ENCODE results near the gene BZW1. TPM values are rescaled to one million over a fixed set of nuclear protein-coding genes. Genes with fewer than 3 reads are reported as not detected.

Gene BZW1
- total RNA-seq, 1 donor from 2014 or later = 392 TPM

DNA sequence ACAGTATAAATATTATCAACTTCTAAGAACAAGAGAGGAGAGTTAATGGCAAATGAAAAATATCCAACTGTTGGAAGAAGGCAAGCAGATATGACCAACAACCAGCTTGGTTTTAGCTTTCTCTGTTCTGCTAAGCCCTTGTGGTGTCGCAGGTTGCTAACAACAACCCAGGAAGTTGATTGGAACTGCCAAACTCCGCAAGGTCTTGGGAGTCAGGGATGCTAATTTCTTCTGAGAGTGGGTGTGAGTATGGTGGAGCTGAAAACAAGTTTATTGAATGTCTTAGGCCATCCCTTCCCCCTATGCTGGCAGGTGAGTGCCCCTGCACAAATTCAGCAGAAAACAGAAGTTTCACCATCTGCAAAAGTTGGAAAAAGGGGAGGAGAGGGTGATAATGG is 17.5 kb downstream of the BZW1 start:
- no peak for DNase-seq (ENCODE audit: low read depth in 2 of 2)

DNA sequence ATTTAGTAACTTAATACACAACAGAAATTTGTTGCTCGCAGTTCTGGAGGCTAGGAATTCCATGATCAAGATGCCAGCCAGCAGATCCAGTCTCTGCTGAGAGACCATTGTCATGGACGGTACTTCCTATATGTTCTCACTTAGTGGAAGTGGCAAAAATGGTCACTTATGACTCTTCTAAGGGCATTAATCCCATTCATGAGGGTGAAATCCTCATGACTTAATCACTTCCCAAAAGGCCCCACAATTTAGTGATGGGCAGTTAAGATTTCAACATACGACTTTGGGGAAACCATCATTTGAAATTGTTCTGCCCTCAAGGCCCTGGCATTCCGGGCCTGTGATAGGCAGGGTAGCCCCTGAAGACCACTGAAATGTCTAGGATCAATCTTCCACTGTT is 23.0 kb downstream of the BZW1 start:
- DNase-seq (ENCODE audit: low read depth in 2 of 2) = no peak

- no peak for DNase-seq (ENCODE audit: low read depth in 2 of 2)
Observed at GRCh38 chr2:200839513-200839912, 27.8 kb downstream of the BZW1 start.

DNA sequence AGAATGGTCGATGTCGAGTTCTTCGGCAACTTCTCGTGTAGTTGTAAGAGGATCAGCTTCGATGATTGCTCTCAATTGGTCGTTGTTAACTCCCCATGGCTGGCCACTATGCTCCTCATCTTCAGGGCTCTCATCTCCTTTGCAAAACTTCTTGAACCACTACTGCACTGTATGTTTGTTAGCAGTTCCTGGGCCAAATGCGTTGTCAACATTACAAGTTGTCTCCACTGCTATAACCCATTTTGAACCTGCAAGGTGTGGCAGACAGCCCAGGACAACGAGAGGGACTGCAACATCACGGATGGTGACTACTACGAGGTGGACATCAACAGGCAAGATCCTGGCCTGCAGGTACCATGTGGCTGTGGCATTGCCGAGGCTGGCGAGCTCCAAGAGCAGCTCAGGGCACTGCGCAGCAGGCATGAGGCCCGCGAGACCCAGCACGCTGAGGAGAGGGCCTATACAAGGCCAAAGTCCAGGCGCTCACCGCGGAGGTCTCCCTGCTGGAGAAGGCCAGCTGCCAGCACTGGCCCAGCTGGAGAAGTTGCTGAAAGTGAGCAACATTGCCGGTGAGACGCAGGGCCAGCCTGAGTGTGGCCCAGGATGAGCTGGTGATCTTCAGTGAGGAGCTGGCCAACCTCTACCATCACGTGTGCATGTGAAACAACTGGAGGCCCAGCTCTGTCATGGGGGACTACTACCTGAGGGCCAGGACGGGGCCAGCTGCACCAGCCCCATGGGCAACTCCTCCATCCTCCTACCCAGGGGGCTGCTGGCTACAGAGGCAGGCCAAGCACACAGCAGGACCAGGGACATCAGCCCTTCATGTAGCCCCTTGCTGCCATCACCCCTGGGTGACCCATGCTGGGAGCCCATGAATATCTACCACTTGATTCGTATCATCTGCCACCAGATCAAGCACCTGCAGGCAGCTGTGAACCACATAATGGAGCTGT is 32.6 kb downstream of the BZW1 start:
- no peak for DNase-seq (ENCODE audit: low read depth in 2 of 2)

DNA sequence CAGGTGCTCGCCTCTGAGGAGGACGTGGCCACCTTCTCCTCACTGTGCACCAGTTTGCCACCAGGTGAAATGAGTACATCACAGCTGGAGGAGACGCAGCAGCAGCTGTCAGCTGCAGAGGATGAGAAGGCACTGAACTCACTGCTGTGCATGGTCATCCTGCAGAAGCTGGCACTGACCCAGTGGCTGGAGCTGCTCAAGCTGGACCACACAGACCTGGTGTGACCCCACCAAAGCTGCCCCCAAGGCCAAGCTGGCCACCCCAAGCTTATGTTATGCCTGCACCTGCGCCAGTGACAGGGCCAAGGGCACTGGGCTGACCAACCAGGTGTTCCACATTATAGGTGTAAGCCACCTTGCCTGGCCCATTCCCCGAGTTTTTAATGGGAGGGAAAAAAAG is 33.5 kb downstream of the BZW1 start:
- no peak for DNase-seq (ENCODE audit: low read depth in 2 of 2)

DNA sequence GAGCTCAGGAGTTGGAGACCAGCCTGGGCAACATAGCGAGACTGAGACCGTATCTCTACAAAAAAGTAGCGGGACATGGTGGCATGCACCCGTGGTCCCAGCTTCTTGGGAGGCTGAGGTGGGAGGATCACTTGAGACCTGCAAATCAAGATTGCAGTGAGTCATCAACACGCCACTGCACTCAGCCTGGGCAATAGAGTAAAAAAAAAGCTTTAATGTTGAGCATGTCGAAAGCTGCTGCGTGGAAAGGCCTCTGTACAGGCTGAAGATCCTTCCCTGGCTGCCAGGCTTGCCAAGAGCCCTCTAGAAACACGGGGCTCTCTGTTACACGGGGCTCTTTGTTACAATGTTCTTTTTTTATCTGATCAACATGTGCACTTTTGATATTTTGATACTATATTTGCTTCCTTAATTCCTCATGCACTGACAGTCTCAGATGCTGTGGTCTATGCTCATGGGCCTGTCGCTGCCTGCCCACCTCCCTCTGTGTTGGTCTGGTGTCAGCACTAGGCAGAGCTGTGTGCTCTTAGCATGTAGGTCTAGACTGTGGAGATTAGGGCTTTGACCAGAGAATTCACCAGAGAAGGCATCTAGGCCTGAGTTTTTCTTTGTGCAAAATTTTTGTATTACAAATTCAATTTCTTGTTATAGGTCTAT is 34.1 kb downstream of the BZW1 start:
- DNase-seq (ENCODE audit: low read depth in 2 of 2) = no peak

- DNase-seq (ENCODE audit: low read depth in 2 of 2) = no peak
Observed at GRCh38 chr2:200847269-200847668, 35.6 kb downstream of the BZW1 start.

DNA sequence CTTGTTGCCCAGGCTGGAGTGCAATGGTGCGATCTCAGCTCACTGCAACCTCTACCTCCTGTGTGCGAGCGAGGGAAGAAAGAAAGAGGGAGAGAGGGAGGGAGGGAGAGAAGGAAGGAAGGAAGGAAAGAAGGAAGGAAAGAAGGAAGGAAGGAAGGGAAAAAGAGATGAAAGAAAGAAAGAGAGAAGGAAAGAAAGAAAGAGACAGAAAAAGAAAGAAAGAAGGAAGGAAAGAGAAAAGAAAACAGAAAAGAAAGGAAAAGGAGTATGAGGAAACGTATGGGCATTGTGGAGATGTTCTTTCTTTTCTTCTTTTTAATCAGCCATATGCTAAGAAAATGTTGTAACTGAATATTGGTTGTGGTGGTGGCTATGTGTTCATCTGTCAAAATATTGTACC is 36.2 kb downstream of the BZW1 start:
- no peak for DNase-seq (ENCODE audit: low read depth in 2 of 2)

- DNase-seq (ENCODE audit: low read depth in 2 of 2) = no peak
Observed at GRCh38 chr2:200850512-200851256, 39.0 kb downstream of the BZW1 start.

DNA sequence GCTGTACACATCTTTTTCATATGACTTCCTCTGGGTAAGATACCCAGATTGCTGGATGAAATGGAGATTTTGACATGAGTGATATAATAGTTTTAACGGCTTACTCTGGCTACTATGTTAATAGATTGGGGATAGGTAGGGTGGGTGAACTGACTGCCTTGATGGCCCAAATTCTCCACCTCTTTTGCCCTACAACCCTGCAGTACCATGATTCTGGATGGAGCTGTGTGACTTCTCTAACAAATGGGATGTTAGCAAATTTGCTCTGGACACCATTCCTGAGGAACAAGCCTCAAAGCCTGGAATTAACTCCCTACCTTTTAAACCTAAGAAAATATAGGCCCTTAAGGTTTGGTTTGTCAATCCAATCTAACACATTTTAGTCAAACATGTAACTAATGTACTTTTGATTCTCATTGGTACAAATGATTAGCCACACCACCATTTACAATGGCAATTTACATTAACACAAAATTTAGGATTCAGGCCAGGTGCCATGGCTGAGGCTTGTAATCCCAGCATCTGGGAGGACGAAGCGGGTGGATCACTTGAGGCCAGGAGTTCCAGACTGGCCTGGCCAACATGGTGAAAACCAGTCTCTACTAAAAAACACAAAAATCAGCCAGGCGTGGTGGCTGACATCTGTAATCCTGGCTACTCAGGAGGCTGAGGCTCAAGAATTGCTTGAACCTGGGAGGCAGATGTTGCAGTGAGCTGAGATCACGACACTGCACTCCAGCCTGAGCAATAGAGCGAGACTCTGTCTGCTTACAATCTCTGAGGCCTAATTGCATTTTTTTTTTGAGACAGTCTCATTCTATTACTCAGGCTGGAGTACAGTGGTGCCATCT is 39.9 kb downstream of the BZW1 start:
- no peak for DNase-seq (ENCODE audit: low read depth in 2 of 2)

GRCh38 chr2:200852605-200853004 is 40.9 kb downstream of the BZW1 start:
- no peak for DNase-seq (ENCODE audit: low read depth in 2 of 2)

- DNase-seq (ENCODE audit: low read depth in 2 of 2) = no peak
Observed at GRCh38 chr2:200856806-200857205, 45.1 kb downstream of the BZW1 start.

DNA sequence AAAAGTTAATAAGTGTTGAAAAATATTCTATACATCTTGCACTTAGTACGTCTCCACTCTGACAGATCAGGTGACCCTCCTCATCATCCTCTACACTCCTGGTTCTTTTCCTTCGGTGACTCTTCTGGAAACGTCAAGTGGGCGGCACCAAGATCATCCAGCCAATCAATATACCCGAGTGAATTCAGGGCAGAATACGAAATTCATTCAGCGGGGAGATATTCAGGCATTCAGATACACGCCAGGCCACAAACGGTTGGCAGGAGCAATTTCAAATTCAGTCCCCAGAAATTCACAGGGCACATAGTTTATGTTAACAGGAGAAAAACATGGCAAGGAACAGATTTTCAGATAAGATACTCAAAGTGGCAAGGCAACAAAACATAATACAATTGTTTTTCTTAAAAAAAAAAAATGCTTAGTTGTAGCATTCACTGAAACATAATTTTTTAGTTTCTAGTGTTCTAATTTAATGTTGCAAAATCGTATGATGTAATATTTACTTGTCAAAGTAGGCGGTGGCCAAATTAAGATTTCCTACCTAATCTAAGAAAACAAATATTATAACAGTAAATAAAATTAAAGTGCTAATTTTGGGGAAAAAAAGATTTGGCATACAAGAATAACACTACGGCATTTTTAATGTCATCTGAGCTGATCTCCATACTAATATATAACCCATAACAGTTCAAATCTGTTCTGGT is 48.5 kb downstream of the BZW1 start:
- peak; percentile 54 to 71 for DNase-seq (ENCODE audit: low read depth in 2 of 2)

DNA sequence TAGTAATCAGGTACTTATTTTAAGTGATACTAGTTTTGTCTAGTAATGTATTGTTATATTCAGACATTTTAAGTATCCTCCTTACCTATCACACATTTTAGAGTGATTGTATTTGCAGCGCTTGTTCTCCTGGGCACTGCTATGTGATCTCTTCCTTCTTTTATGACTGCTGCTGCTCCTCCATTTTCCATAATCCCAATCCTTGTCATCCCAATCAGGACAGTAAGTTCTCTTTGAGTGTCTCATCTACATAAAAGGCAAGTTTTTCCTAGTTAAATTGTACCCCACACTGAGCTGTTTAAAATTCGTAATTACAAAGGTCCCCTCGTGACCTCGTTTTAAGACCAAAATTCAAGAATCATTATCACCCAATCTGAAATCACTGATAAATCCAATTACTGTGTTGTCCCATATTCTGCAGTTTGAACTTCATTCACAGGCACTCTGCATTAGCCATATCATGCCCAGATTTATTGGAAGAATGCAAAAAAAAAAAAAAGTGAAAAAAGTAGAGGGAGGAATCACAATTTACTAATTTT is 50.0 kb downstream of the BZW1 start:
- DNase-seq (ENCODE audit: low read depth in 2 of 2) = no peak

DNA sequence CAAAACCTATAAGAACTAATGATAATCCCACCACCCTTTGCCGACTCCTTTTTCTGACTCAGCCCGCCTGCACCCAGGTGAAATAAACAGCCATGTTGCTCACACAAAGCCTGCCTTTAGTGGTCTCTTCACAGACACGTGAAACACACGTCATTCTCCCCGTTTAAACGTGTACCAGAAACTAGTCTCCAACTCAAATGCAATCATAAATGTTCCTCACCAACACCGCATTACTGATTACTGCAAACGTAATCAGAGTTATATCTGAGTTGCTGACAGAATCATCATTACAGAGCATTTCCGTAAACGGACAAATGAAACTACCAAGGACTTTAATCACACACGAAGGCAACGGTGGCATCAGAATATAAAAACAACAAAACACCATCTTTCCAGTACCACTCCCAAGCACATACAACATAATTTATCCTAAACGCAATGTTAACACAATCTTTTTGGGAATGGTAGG is 50.9 kb downstream of the BZW1 start:
- peak; percentile 79 to 80 for DNase-seq (ENCODE audit: low read depth in 2 of 2)

DNA sequence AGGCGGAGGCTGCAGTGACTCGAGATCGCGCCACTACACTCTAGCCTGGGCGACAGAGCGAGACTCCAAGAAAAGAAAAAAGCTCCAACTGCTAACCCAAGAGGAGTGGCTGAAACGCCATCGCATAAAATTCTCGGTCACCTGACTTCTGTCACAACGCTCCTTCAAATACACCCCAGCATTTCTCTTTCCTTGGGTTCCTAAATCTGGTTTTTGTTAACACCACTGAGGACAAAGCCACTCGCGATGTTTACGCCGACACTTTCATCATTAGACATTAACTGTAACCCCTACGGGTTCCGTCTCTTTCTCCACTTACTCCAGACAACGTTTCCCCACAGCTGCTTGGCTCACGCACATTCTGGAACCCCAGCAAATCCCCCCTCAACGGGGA is 52.1 kb downstream of the BZW1 start:
- no peak for DNase-seq (ENCODE audit: low read depth in 2 of 2)

- peak; percentile 95 to 97 for DNase-seq (ENCODE audit: low read depth in 2 of 2)
Observed at GRCh38 chr2:200864176-200865034, 52.7 kb downstream of the BZW1 start, which contains the start of gene CLK1. TSS of gene CLK1 (minus strand) at chr2:200864658. CDS start at chr2:200861862, 2,796 bp downstream.

- DNase-seq (ENCODE audit: low read depth in 2 of 2) = no peak
Observed at GRCh38 chr2:200869014-200869413, 57.3 kb downstream of the BZW1 start.

DNA sequence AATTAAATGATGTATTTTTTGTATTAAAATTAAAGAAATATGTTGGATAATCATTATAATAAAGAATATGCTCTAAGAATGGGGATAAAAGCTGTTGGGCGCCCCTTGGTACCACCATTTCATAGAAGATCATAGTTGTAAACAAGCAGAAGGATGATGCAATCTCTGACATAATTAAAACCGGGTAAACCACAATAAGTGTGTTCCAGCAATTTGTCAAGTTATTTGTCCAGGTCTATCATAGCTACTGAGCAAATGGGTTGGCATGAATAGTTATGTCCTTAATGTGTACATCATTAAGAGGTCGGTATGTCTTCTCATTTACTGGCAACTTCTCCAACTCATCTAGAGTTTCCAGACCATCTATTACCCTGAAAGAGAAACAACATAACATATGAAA is 59.4 kb downstream of the BZW1 start:
- no peak for DNase-seq (ENCODE audit: low read depth in 2 of 2)

Data from lung microvascular endothelial cell (primary cell).